HepG2 (cell line): ENCODE measurements around the gene SNX11. TPM values are rescaled to one million over a fixed set of nuclear protein-coding genes. Genes with fewer than 3 reads are reported as not detected.

Source experiments
- ATAC-seq: fragments of 200-7000 bp; cut with Tn5 transposase; 3 replicates; pipeline ENCODE4 v1.9.1; 2020; ENCODE audit warnings: mild to moderate bottlenecking, moderate library complexity
- BruUV-seq: library from RNA; stranded (reverse); fragments of 400-500 nt; replicated peaks from 2 replicates; lab custom pipeline; 2021; lab: Mats Ljungman, UMichigan
- CTCF ChIA-PET: fragments of 300-600 bp; formaldehyde crosslinking; extraction: SDS; loops from one replicate; lab custom pipeline; 2021; ENCODE audit warnings: low total read pairs, inconsistent platforms, low intra/inter-chr PET ratio; lab: Yijun Ruan, JAX
- POLR2A ChIA-PET: fragments of 350-600 bp; sonication (Branson Sonifier 250); formaldehyde crosslinking; loops from one replicate; lab custom pipeline; 2020; ENCODE audit warnings: antibody characterized with exemption, inconsistent platforms; lab: Yijun Ruan, JAX
- DNase-seq: peaks from one replicate; pipeline ENCODE4 v3.0.0-alpha.2; 2015; ENCODE audit warnings: low spot score
- FAIRE-seq: peaks from 3 replicates; lab custom pipeline; 2011; peaks lifted over from hg19 to GRCh38; lab: Jason Lieb, UNC
- H2AFZ ChIP-seq: one replicate; pipeline ENCODE4 v1.6.1; 2011; ENCODE audit warnings: low read length, inconsistent platforms
- H3K27ac ChIP-seq: fragments of 300-600 bp; 3 replicates; pipeline ENCODE4 v1.8.0; 2011; ENCODE audit warnings: mixed run types, mild to moderate bottlenecking, mixed read lengths, low read length, inconsistent platforms; ENCODE audit not compliant: insufficient read depth; ENCODE audit errors: extremely low read length
- H3K27me3 ChIP-seq, 2 experiments: fragments of 200-600 bp in 1 of 2; 2 replicates in 1 of 2; 3 replicates in 1 of 2; pipeline versions ENCODE4 v1.6.0 to v1.8.0; 2011; ENCODE audit warnings: low read length in 2 of 2, mild to moderate bottlenecking in 2 of 2, moderate library complexity in 2 of 2, inconsistent platforms in 1 of 2; ENCODE audit not compliant: insufficient read depth in 2 of 2, control insufficient read depth in 1 of 2
- H3K36me3 ChIP-seq, 2 experiments: fragments of 200-600 bp in 1 of 2; replicated peaks in 1 of 2; 2 replicates in 1 of 2; 3 replicates in 1 of 2; pipeline versions ENCODE4 v1.5.1 to v1.8.0; 2011; ENCODE audit warnings: low read length in 2 of 2, inconsistent platforms in 1 of 2; ENCODE audit not compliant: insufficient read depth in 2 of 2, control insufficient read depth in 1 of 2
- H3K4me1 ChIP-seq: 2 replicates; pipeline ENCODE4 v1.5.1; 2012; ENCODE audit warnings: low read length, inconsistent platforms; ENCODE audit not compliant: insufficient read depth
- H3K4me2 ChIP-seq: 2 replicates; pipeline ENCODE4 v1.6.0; 2011; ENCODE audit warnings: low read depth, low read length, inconsistent platforms
- H3K4me3 ChIP-seq, 3 experiments: fragments of 200-600 bp in 1 of 3; sonication (generic), shearing (Covaris generic) in 1 of 3; replicated peaks in 1 of 3; 2 replicates each; pipeline ENCODE4 v1.5.1; 2011 to 2016; ENCODE audit warnings: low read length in 3 of 3, inconsistent platforms in 2 of 3, low read depth in 2 of 3, mild to moderate bottlenecking in 2 of 3, control low read depth in 1 of 3, mixed read lengths in 1 of 3; ENCODE audit not compliant: insufficient read depth in 1 of 3
- H3K79me2 ChIP-seq: one replicate; pipeline ENCODE4 v1.6.1; 2011; ENCODE audit warnings: low read length, inconsistent platforms; ENCODE audit not compliant: insufficient read depth
- H3K9ac ChIP-seq: 2 replicates; pipeline ENCODE4 v1.6.0; 2011; ENCODE audit warnings: mild to moderate bottlenecking, low read depth, low read length, inconsistent platforms; ENCODE audit not compliant: insufficient read depth
- H3K9me3 ChIP-seq: 2 replicates; pipeline ENCODE4 v1.5.1; 2012; ENCODE audit warnings: mild to moderate bottlenecking, low read length
- H4K20me1 ChIP-seq: 2 replicates; pipeline ENCODE4 v1.6.0; 2011; ENCODE audit warnings: inconsistent platforms, mild to moderate bottlenecking, low read length, moderate library complexity; ENCODE audit not compliant: insufficient read depth
- FOSL2 ChIP-seq: sonication (generic); formaldehyde crosslinking; IDR thresholded peaks from 2 replicates; pipeline ENCODE4 v1.4.0; 2020; ENCODE audit warnings: missing genetic modification reagents
- HIC2 ChIP-seq: sonication (generic); formaldehyde crosslinking; IDR thresholded peaks from 2 replicates; pipeline ENCODE4 v1.9.0; 2022; ENCODE audit warnings: low read depth, missing genetic modification reagents
- ZBTB14 ChIP-seq: sonication (generic); formaldehyde crosslinking; IDR thresholded peaks from 2 replicates; pipeline ENCODE4 v1.4.0; 2020; ENCODE audit warnings: missing genetic modification reagents
- WGBS: methylation state at CpG from one replicate; pipeline ENCODE4 v1.1.6; 2017; ENCODE audit warnings: low lambda C conversion rate; 5-methylcytosine and 5-hydroxymethylcytosine counted together
- in situ Hi-C: cut with HindIII; loops from 2 replicates; pipeline ENCODE4 v1.10.0; 2017; ENCODE audit warnings: low pct_unique_long_range_greater_than_20kb; ENCODE audit not compliant: extremely low pct_ligation_motif_present
- intact Hi-C: fragments of 100-400 bp; cut with micrococcal nuclease; formaldehyde crosslinking; loops from one replicate; pipeline ENCODE4 v1.10.0; 2022; ENCODE audit not compliant: unreplicated experiment
- polyA plus RNA-seq, 8 experiments: library from polyadenylated mRNA; depleted of rRNA in 3 of 8; stranded (reverse) in 7 of 8; unstranded in 1 of 8; fragments of >200 nt; fragmentation: Illumina TruSeq in 4 of 8; extraction: Trizol in 4 of 8; gene quantifications; 2 replicates each; pipeline versions ENCODE4 v1.2.1 to v1.2.3, GENCODE V29; 2011 to 2016; ENCODE audit warnings: low read depth in 4 of 8, missing spikeins in 1 of 8, mixed read lengths in 1 of 8; ENCODE audit not compliant: insufficient read depth in 1 of 8
- total RNA-seq, 5 experiments: library from RNA; depleted of rRNA; stranded (reverse); fragments of >200 nt; fragmentation: Illumina TruSeq; extraction: Trizol; gene quantifications; 2 replicates each; pipeline ENCODE4 v1.2.3, GENCODE V29; 2016; ENCODE audit warnings: low read depth in 1 of 5

Gene SNX11
- total and polyA plus RNA-seq, 2 of the 13 experiments (the other 11 are each of a cell fraction or from before 2014, with no cell fraction given), result 12.9 to 14.0 TPM

GRCh38 chr17:48127371-48128051, 19.9 kb downstream of the SNX11 start:
- Histone ChIP-seq H2AFZ (no peak overlapping the region), H3K79me2 (no peaks in the 10 kb centered on the region), H3K9me3 (no peaks in the 10 kb centered on the region), H3K36me3 (peaks cover 1 to 4% of the 10 kb centered on the region in 2 experiments; a peak in 2 of 5 replicates), H3K27ac (no peak overlapping the region), H4K20me1 (no peaks in the 10 kb centered on the region), H3K4me1 (no peaks in the 10 kb centered on the region), H3K4me2 (no peak overlapping the region), H3K27me3 (0 out of 5 replicates have a peak, but pooled peaks cover 0 to 6% of the 10 kb centered on the region in 2 experiments), H3K9ac (no peak overlapping the region), H3K4me3 (no peak overlapping the region)
- in situ Hi-C loops (loop anchor here (5.0 kb wide), 1 partner anchor 100 kb away; no protein-coding TSS in a partner anchor), intact Hi-C loops (no loop called here)
- FAIRE-seq, result no peak
- 74% methylated on average over 8 of the region's 9 CpGs for WGBS
- TF ChIP-seq HIC2 (CRISPR knock-in tag) (no peak), FOSL2 (CRISPR knock-in tag) (peak; percentile 52; the same call in 1 of the 2 replicates), ZBTB14 (CRISPR knock-in tag) (no peak)
- DNase-seq, result no peak
- no TSS peak for BruUV-seq
- POLR2A ChIA-PET, result no interaction called here
- ATAC-seq, result no peak
- CTCF ChIA-PET, result interaction anchor here (1.7 kb wide), 1 partner anchor 47 kb away, joined by 3 read pairs; no protein-coding TSS in a partner anchor
